GM21717 (cell line): ENCODE data around the gene YARS1.
A peak's percentile ranks its signal among the peaks of the same experiment; 100 is the strongest.
"Not testable (repeated sequence)": the region's sequence is repeated elsewhere in the genome, so short reads cannot be mapped to it uniquely, and the experiment has no call there.

Source experiments
- ATAC-seq: cut with Tn5 transposase; IDR thresholded peaks from one replicate; pipeline ENCODE4 v1.9.1; 2021; ENCODE audit warnings: mild to moderate bottlenecking, moderate library complexity; ENCODE audit not compliant: unreplicated experiment

Gene YARS1

GRCh38 chr1:32817815-32818786, 943 bp upstream of the YARS1 start:
- peak; percentile 18 for ATAC-seq

- peak; percentile 10 for ATAC-seq
Measured at GRCh38 chr1:32816676-32817158, 441 bp downstream of the YARS1 start.

GRCh38 chr1:32813941-32814739, 3.0 kb downstream of the YARS1 start:
- no peak for ATAC-seq

- ATAC-seq = no peak
Measured at GRCh38 chr1:32811917-32812316, 5.2 kb downstream of the YARS1 start.

GRCh38 chr1:32811265-32811664, 5.9 kb downstream of the YARS1 start:
- no peak for ATAC-seq

GRCh38 chr1:32810358-32810757, 6.8 kb downstream of the YARS1 start:
- ATAC-seq = no peak

GRCh38 chr1:32808580-32808979, 8.6 kb downstream of the YARS1 start:
- no peak for ATAC-seq

GRCh38 chr1:32806910-32807523, 10.1 kb downstream of the YARS1 start:
- ATAC-seq = no peak

- no peak for ATAC-seq
Measured at GRCh38 chr1:32806290-32806689, 10.9 kb downstream of the YARS1 start.

GRCh38 chr1:32804460-32804859, 12.7 kb downstream of the YARS1 start:
- ATAC-seq = not testable (repeated sequence)

GRCh38 chr1:32801096-32801715, 16.0 kb downstream of the YARS1 start:
- no peak for ATAC-seq

- no peak for ATAC-seq
Measured at GRCh38 chr1:32798679-32799416, 18.3 kb downstream of the YARS1 start.

GRCh38 chr1:32798191-32798590, 19.0 kb downstream of the YARS1 start:
- no peak for ATAC-seq

GRCh38 chr1:32797456-32797855, 19.7 kb downstream of the YARS1 start:
- no peak for ATAC-seq

GRCh38 chr1:32795763-32796162, 21.4 kb downstream of the YARS1 start:
- ATAC-seq = not testable (repeated sequence)

GRCh38 chr1:32791881-32792280, 25.3 kb downstream of the YARS1 start:
- ATAC-seq = no peak

GRCh38 chr1:32789356-32789755, 27.8 kb downstream of the YARS1 start:
- ATAC-seq = not testable (repeated sequence)

- no peak for ATAC-seq
Measured at GRCh38 chr1:32786856-32787255, 30.3 kb downstream of the YARS1 start.

- no peak for ATAC-seq
Measured at GRCh38 chr1:32784817-32785216, 32.3 kb downstream of the YARS1 start.

GRCh38 chr1:32783851-32784250, 33.3 kb downstream of the YARS1 start:
- ATAC-seq = no peak
